GM06990 (cell line): ENCODE data around the gene EIF3K.
"Not testable (repeated sequence)": the region's sequence is repeated elsewhere in the genome, so short reads cannot be mapped to it uniquely, and the experiment has no call there.

Experiments
- DNase-seq: peaks from one replicate; pipeline ENCODE4 v3.0.0-alpha.2; 2011; ENCODE audit not compliant: insufficient read length; ENCODE audit errors: extremely low read depth
- H3K27me3 ChIP-seq: replicated peaks from 2 replicates; pipeline ENCODE4 v1.6.0; 2011; ENCODE audit warnings: low read length; ENCODE audit not compliant: control insufficient read depth, insufficient read depth
- H3K36me3 ChIP-seq: 2 replicates; pipeline ENCODE4 v1.5.1; 2011; ENCODE audit warnings: low read length; ENCODE audit not compliant: control insufficient read depth, insufficient read depth
- H3K4me3 ChIP-seq: replicated peaks from 2 replicates; pipeline ENCODE4 v1.5.1; 2011; ENCODE audit warnings: low read depth, mild to moderate bottlenecking, control low read depth, low read length
- TF ChIP-seq, protein P1 (sequence below): IDR thresholded peaks from 2 replicates; pipeline ENCODE4 v1.5.1; 2011; ENCODE audit warnings: low read length, control low read depth, mild to moderate bottlenecking, inconsistent platforms; ENCODE audit not compliant: insufficient read depth, poor library complexity, severe bottlenecking

EIF3K gene, protein sequence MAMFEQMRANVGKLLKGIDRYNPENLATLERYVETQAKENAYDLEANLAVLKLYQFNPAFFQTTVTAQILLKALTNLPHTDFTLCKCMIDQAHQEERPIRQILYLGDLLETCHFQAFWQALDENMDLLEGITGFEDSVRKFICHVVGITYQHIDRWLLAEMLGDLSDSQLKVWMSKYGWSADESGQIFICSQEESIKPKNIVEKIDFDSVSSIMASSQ

DNA sequence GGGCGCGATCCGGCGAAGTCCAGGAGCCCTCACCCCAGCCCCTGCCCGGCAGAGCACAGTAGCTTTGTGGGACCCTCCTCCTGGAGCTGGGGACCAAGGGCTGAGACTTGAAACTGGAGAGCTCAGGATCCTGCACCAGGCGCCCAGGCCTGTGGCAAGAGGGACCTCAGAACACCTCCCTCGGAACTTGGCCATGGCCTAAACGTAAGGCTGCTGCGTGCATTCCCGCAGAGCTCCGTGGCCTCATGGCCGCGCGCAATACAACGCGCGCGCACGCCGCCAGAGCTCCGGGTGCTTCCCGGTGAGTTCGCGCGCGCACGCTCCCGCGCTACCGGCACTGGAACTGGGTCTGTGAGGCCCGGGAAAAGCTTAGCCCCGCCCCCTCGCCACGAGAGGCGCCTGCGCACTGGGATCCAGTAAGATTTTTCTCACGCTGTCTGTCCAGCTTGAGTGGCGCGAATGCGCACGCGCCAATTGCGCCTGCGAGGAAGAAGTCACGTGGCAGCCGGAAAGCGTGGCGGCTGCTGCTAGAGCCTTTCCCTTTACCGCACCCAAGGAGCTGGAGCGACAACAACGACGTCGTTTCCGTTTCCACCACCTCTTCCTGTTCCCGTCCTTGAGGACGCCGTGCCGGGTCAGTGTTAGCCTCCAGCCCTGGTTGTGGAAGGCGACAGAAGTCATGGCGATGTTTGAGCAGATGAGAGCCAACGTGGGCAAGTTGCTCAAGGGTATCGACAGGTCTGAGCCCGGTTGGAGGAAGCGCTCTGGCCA, at the start of gene EIF3K:
EIF3K (plus strand) TSS at position 599 of the 771 bp plus-strand sequence; CDS start at position 680, 81 bp downstream.
- Histone ChIP-seq H3K36me3 (peaks cover 11% of the 10 kb centered on the region), H3K4me3 (peak within 1 kb of the TSS; percentile 100), H3K27me3 (no peaks in the 10 kb centered on the region)
- DNase-seq = peak; percentile 98
- TF ChIP-seq, protein P1, sequence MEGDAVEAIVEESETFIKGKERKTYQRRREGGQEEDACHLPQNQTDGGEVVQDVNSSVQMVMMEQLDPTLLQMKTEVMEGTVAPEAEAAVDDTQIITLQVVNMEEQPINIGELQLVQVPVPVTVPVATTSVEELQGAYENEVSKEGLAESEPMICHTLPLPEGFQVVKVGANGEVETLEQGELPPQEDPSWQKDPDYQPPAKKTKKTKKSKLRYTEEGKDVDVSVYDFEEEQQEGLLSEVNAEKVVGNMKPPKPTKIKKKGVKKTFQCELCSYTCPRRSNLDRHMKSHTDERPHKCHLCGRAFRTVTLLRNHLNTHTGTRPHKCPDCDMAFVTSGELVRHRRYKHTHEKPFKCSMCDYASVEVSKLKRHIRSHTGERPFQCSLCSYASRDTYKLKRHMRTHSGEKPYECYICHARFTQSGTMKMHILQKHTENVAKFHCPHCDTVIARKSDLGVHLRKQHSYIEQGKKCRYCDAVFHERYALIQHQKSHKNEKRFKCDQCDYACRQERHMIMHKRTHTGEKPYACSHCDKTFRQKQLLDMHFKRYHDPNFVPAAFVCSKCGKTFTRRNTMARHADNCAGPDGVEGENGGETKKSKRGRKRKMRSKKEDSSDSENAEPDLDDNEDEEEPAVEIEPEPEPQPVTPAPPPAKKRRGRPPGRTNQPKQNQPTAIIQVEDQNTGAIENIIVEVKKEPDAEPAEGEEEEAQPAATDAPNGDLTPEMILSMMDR = no peak

- peak; percentile 48 for DNase-seq
- H3K27me3 ChIP-seq = no peaks in the 10 kb centered on the region; the same call in none of the 2 replicates
- H3K36me3 ChIP-seq = no peaks in the 10 kb centered on the region
- no peak overlapping the region for H3K4me3 ChIP-seq
- TF ChIP-seq, protein P1 = no peak
Measured at GRCh38 chr19:38569368-38569983, 49.5 kb upstream of the EIF3K start.

- TF ChIP-seq, protein P1 = no peak
- Histone ChIP-seq H3K4me3 (no peak overlapping the region), H3K36me3 (no peaks in the 10 kb centered on the region), H3K27me3 (no peaks in the 10 kb centered on the region; the same call in 1 of the 2 replicates)
- no peak for DNase-seq
Measured at GRCh38 chr19:38571682-38572081, 47.3 kb upstream of the EIF3K start.

DNA sequence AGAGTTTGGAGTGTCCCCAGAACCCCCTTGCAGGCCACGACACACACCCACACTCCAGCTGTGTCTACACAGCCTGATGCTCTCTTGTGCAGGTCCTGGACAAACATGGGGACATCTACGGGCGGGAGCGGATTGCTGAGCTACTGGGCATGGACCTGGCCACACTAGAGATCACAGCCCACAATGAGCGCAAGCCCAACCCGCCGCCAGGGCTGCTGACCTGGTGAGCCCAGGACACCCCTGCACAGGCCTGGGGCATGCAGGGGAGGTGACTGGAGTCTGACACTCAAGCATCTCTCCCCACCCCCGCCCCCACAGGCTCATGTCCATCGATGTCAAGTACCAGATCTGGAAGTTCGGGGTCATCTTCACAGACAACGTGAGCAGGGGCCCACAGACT, 41.2 kb upstream of the EIF3K start:
- DNase-seq = no peak
- no peaks in the 10 kb centered on the region for H3K27me3 ChIP-seq
- H3K4me3 ChIP-seq = no peak overlapping the region
- no peaks in the 10 kb centered on the region for H3K36me3 ChIP-seq
- TF ChIP-seq, protein P1 = no peak

DNA sequence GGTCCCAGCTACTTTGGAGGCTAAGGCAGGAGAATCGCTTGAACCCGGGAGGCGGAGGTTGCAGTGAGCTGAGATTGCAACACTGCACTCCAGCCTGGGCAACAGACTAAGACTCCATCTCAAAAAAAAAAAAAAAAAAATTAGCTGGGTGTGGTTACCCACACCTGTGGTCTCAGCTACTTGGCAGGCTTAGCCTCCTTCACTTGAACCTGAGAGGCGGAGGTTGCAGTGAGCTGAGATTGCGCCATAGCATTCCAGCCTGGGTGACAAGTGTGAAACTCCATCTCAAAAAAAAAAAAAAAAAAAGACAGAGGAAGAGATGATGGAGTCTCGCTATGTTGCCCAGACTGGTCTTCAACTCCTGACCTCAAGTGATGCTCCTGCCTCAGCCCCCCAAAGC, 39.7 kb upstream of the EIF3K start:
- H3K27me3 ChIP-seq, DNase-seq, H3K4me3 ChIP-seq, H3K36me3 ChIP-seq: not testable (repeated sequence)

DNA sequence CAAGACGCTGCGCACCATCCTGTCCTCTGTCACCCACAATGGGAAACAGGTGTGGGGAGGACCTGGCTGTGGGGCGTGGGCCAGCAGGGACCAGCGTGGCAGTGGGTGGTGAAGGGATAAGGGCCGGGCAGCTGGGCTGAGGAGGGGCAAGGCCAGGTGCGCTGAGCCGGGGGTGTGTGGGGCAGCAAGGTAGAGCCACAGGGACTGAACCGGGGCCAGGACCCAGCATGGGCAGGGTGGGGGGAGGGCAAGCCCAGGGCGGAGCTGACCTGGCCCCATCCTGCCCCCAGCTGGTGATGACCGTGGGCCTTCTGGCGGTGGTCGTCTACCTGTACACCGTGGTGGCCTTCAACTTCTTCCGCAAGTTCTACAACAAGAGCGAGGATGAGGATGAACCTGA, 38.9 kb upstream of the EIF3K start:
- H3K36me3 ChIP-seq = no peaks in the 10 kb centered on the region; the same call in 1 of the 2 replicates
- no peak overlapping the region for H3K4me3 ChIP-seq
- no peak for DNase-seq
- no peaks in the 10 kb centered on the region for H3K27me3 ChIP-seq
- TF ChIP-seq, protein P1 = no peak
